ENCODE measurements around the gene TICRR. TPM values are rescaled to one million over a fixed set of nuclear protein-coding genes. Genes with fewer than 3 reads are reported as not detected.
"Not testable (repeated sequence)": the region's sequence is repeated elsewhere in the genome, so short reads cannot be mapped to it uniquely, and the experiment has no call there.

Gene TICRR
- total and polyA plus RNA-seq, 2 of the 4 experiments (the other 2 are of a cell fraction): 3.0 to 4.2 TPM

GRCh38 chr15:89580747-89581146 is 5.5 kb downstream of the TICRR start:
- H3K56ac ChIP-seq (ENCODE audit: extremely low read depth, insufficient read depth, low read length); BruUV-seq (replicated peaks); H2BK20ac ChIP-seq (ENCODE audit: low read depth, low read length); ATAC-seq (ENCODE audit: low read depth); CTCF ChIA-PET; H4K20me1 ChIP-seq (ENCODE audit: insufficient read depth, low read length); H3K18ac ChIP-seq (ENCODE audit: low read depth, low read length); intact Hi-C loops (cut with micrococcal nuclease); H3K4me2 ChIP-seq (ENCODE audit: low read depth, low read length); dilution Hi-C loops (cut with HindIII; ENCODE audit: low sequenced_read_pairs, unreplicated experiment); H3K4ac ChIP-seq (ENCODE audit: low read depth, low read length); H2BK5ac ChIP-seq (ENCODE audit: low read depth, low read length, poor library complexity, severe bottlenecking); H2AFZ ChIP-seq (replicated peaks; ENCODE audit: low read length, poor library complexity); H3K9ac ChIP-seq (ENCODE audit: low read depth, low read length); H2AK9ac ChIP-seq (replicated peaks; ENCODE audit: low read depth, low read length, poor library complexity); H3K9me1 ChIP-seq (ENCODE audit: insufficient read depth, low read length); H3K36me3 ChIP-seq (ENCODE audit: control insufficient read depth, insufficient read depth, low read length); POLR2A ChIA-PET (ENCODE audit: unreplicated experiment); DNase-seq; H3K23ac ChIP-seq (ENCODE audit: low read depth, low read length); H2AK5ac ChIP-seq (ENCODE audit: low read depth, low read length); in situ Hi-C loops (cut with MboI; ENCODE audit: low sequenced_read_pairs); H2BK15ac ChIP-seq (ENCODE audit: low read depth, low read length); H4K91ac ChIP-seq (ENCODE audit: insufficient read depth, low read depth, low read length); H3K9me3 ChIP-seq (ENCODE audit: control insufficient read depth, insufficient read depth, low read length); H3K4me1 ChIP-seq (ENCODE audit: control insufficient read depth, insufficient read depth, low read length); H2BK120ac ChIP-seq (ENCODE audit: low read depth, low read length); H3K27me3 ChIP-seq (ENCODE audit: control insufficient read depth, insufficient read depth, low read length); H4K5ac ChIP-seq (ENCODE audit: low read depth, low read length); H4K8ac ChIP-seq (ENCODE audit: low read depth in 2 of 2, low read length in 2 of 2); H3K27ac ChIP-seq (ENCODE audit: insufficient read depth, low read length); H3K4me3 ChIP-seq (ENCODE audit: insufficient read depth, low read depth, low read length); H3K14ac ChIP-seq (replicated peaks; ENCODE audit: low read depth, low read length): not testable (repeated sequence)
- WGBS, 2 experiments (ENCODE audit: extremely low coverage in 2 of 2, insufficient read length in 1 of 2): no CpG with 5 or more reads among the region's 2 CpGs
- H3K79me1 ChIP-seq (ENCODE audit: low read depth in 1 of 2, low read length in 2 of 2): peaks cover 42 to 62% of the 10 kb centered on the region in 2 experiments
